GM12878 (cell line): ENCODE results near the gene CAMK2D. TPM values are rescaled to one million over a fixed set of nuclear protein-coding genes. Genes with fewer than 3 reads are reported as not detected.

Experiments
- ATAC-seq: fragments of 200-7000 bp; cut with Tn5 transposase; 3 replicates; pipeline ENCODE4 v1.9.1; 2020; ENCODE audit warnings: mild to moderate bottlenecking, moderate library complexity
- BruUV-seq: library from RNA; stranded (reverse); fragments of 400-500 nt; replicated peaks from 2 replicates; lab custom pipeline; 2021; lab: Mats Ljungman, UMichigan
- CTCF ChIA-PET: fragments of 300-600 bp; sonication (Branson Sonifier 250); formaldehyde crosslinking; extraction: SDS; loops from one replicate; lab custom pipeline; 2021; ENCODE audit warnings: inconsistent platforms; lab: Yijun Ruan, JAX
- POLR2A ChIA-PET: fragments of 350-600 bp; formaldehyde crosslinking; extraction: SDS; loops from one replicate; lab custom pipeline; 2021; ENCODE audit warnings: inconsistent platforms; lab: Charles Lee
- RAD21 ChIA-PET: fragments of 300-600 bp; sonication (Branson Sonifier 250); formaldehyde crosslinking; loops from one replicate; lab custom pipeline; 2023; ENCODE audit warnings: antibody characterized with exemption; ENCODE audit not compliant: unreplicated experiment; lab: Charles Lee
- SMC1A ChIA-PET: fragments of 300-600 bp; sonication (Branson Sonifier 250); formaldehyde crosslinking; loops from one replicate; lab custom pipeline; 2023; ENCODE audit not compliant: unreplicated experiment, uncharacterized antibody; lab: Charles Lee
- DNase-seq: peaks from one replicate; pipeline ENCODE4 v3.0.0-alpha.2; 2011; ENCODE audit warnings: low read depth, low spot score
- FAIRE-seq: peaks from 3 replicates; lab custom pipeline; 2011; peaks lifted over from hg19 to GRCh38; lab: Jason Lieb, UNC
- H2AFZ ChIP-seq: 2 replicates; pipeline ENCODE4 v1.6.0; 2011; ENCODE audit warnings: low read depth, low read length, control low read depth; ENCODE audit not compliant: control insufficient read depth
- H3K27ac ChIP-seq: 2 replicates; pipeline ENCODE4 v1.5.1; 2011; ENCODE audit warnings: control low read depth; ENCODE audit not compliant: control insufficient read depth, insufficient read depth
- H3K27me3 ChIP-seq, 2 experiments: replicated peaks in 1 of 2; 2 replicates each; pipeline versions ENCODE4 v1.6.0 to v1.6.1; 2011; ENCODE audit warnings: low read length in 1 of 2; ENCODE audit not compliant: control insufficient read depth in 2 of 2, insufficient read depth in 2 of 2
- H3K36me3 ChIP-seq, 2 experiments: 2 replicates each; pipeline ENCODE4 v1.5.1; 2011; ENCODE audit warnings: low read length in 1 of 2; ENCODE audit not compliant: control insufficient read depth in 2 of 2, insufficient read depth in 2 of 2
- H3K4me1 ChIP-seq: 2 replicates; pipeline ENCODE4 v1.6.1; 2011; ENCODE audit warnings: mild to moderate bottlenecking, low read length, moderate library complexity, mixed read lengths; ENCODE audit not compliant: control insufficient read depth, insufficient read depth
- H3K4me2 ChIP-seq: 2 replicates; pipeline ENCODE4 v1.6.0; 2011; ENCODE audit warnings: control low read depth; ENCODE audit not compliant: control insufficient read depth, insufficient read depth
- H3K4me3 ChIP-seq: fragments of 200-600 bp; sonication (generic); 2 replicates; pipeline ENCODE4 v1.5.1; 2016
- H3K79me2 ChIP-seq: 2 replicates; pipeline ENCODE4 v1.6.0; 2011; ENCODE audit warnings: low read length; ENCODE audit not compliant: control insufficient read depth, insufficient read depth
- H3K9ac ChIP-seq: 2 replicates; pipeline ENCODE4 v1.8.0; 2011; ENCODE audit warnings: low read length, control low read depth, mixed read lengths; ENCODE audit not compliant: control insufficient read depth, insufficient read depth
- H3K9me3 ChIP-seq: replicated peaks from 3 replicates; pipeline ENCODE4 v1.5.1; 2011; ENCODE audit warnings: mild to moderate bottlenecking, low read length; ENCODE audit not compliant: control insufficient read depth, insufficient read depth
- H4K20me1 ChIP-seq: 2 replicates; pipeline ENCODE4 v1.6.0; 2011; ENCODE audit not compliant: control insufficient read depth, insufficient read depth
- ATF2 ChIP-seq: IDR thresholded peaks from 2 replicates; pipeline ENCODE4 v1.6.1; 2012; ENCODE audit warnings: low read length, inconsistent platforms
- CHD4 ChIP-seq: fragments of 200-600 bp; sonication (generic); IDR thresholded peaks from 2 replicates; pipeline ENCODE4 v1.6.1; 2016; ENCODE audit warnings: mild to moderate bottlenecking
- CUX1 ChIP-seq: IDR thresholded peaks from 2 replicates; pipeline ENCODE4 v1.6.1; 2012; ENCODE audit warnings: improper control_type of control experiment, low read depth, low read length; ENCODE audit not compliant: insufficient replicate concordance
- EED ChIP-seq: sonication (generic); IDR thresholded peaks from 2 replicates; pipeline ENCODE4 v1.6.1; 2016; ENCODE audit warnings: antibody characterized with exemption, low read depth
- GATAD2B ChIP-seq: fragments of 450-650 bp; conservative IDR thresholded peaks from 2 replicates; pipeline ENCODE4 v1.6.1; 2017; ENCODE audit warnings: low read depth, mild to moderate bottlenecking, moderate library complexity
- MYC ChIP-seq: IDR thresholded peaks from 2 replicates; pipeline ENCODE4 v1.6.1; 2011; ENCODE audit warnings: mild to moderate bottlenecking, low read length, moderate library complexity, inconsistent platforms; ENCODE audit not compliant: insufficient read depth, insufficient replicate concordance, insufficient read length, severe bottlenecking
- RBBP5 ChIP-seq: fragments of 200-600 bp; sonication (generic); conservative IDR thresholded peaks from 2 replicates; pipeline ENCODE4 v1.6.1; 2016
- SPI1 ChIP-seq: IDR thresholded peaks from 2 replicates; pipeline ENCODE4 v1.6.1; 2011; ENCODE audit warnings: low read depth, mild to moderate bottlenecking, low read length, moderate library complexity, borderline replicate concordance; ENCODE audit not compliant: insufficient read depth
- SREBF1 ChIP-seq: IDR thresholded peaks from 2 replicates; pipeline ENCODE4 v1.6.1; 2012; ENCODE audit warnings: mild to moderate bottlenecking, low read length
- STAT3 ChIP-seq: IDR thresholded peaks from 2 replicates; pipeline ENCODE4 v1.6.1; 2011; ENCODE audit warnings: low read depth, low read length, improper control_type of control experiment
- WGBS: methylation state at CpG from one replicate; pipeline ENCODE4 v1.1.6; 2016; ENCODE audit warnings: low lambda C conversion rate; ENCODE audit not compliant: insufficient replicate concordance, insufficient coverage; ENCODE audit errors: missing lambda C conversion rate; 5-methylcytosine and 5-hydroxymethylcytosine counted together
- in situ Hi-C: fragments of 300-500 bp; cut with MboI; formaldehyde crosslinking; loops from 9 replicates; pipeline ENCODE4 v1.14.3; 2018; ENCODE audit warnings: mixed read lengths
- intact Hi-C: fragments of 100-400 bp; cut with micrococcal nuclease; formaldehyde crosslinking; loops from one replicate; pipeline ENCODE4 v1.14.2; 2022; ENCODE audit not compliant: unreplicated experiment
- polyA plus RNA-seq, 11 experiments: library from polyadenylated mRNA; depleted of rRNA in 4 of 11; unstranded in 6 of 11; stranded (reverse) in 5 of 11; fragments of >200 nt; fragmentation: Nextera tagmentation in 4 of 11; fragmentation: Illumina TruSeq in 1 of 11; extraction: Ambion mirVana in 4 of 11; extraction: Trizol in 1 of 11; gene quantifications; 1 replicate in 1 of 11; 2 replicates in 10 of 11; pipeline versions ENCODE4 v1.2.1 to v1.2.3, GENCODE V29; 2011 to 2016; ENCODE audit warnings: inconsistent platforms in 2 of 11, missing spikeins in 2 of 11, low read depth in 1 of 11
- total RNA-seq, 4 experiments: library from RNA; depleted of rRNA in 3 of 4; stranded (reverse); fragments of >200 nt in 3 of 4; fragmentation: Illumina TruSeq in 1 of 4; extraction: Trizol in 1 of 4; gene quantifications; 2 replicates each; pipeline versions ENCODE4 v1.2.1 to v1.2.3, GENCODE V29; 2013 to 2021

CAMK2D gene
- total and polyA plus RNA-seq, 10 of the 15 experiments (the other 5 are each of a cell fraction or from before 2014, with no cell fraction given) = 6.9 to 88.5 (median 12.9) TPM

GRCh38 chr4:113697429-113697828 is 64.1 kb downstream of the CAMK2D start (continued):
- TF ChIP-seq CUX1 (no peak), STAT3 (no peak)
- TF ChIP-seq, all 136 proteins: peak for 0

- Histone ChIP-seq H3K4me3 (no peak overlapping the region), H3K4me1 (peaks cover 10% of the 10 kb centered on the region; the same call in 1 of the 2 replicates), H3K27ac (no peak overlapping the region), H2AFZ (no peak overlapping the region), H3K9me3 (no peaks in the 10 kb centered on the region), H3K4me2 (no peak overlapping the region), H3K36me3 (no peaks in the 10 kb centered on the region; a peak in 2 of 4 replicates), H3K27me3 (no peaks in the 10 kb centered on the region), H3K79me2 (peaks cover 25% of the 10 kb centered on the region), H4K20me1 (no peaks in the 10 kb centered on the region), H3K9ac (no peak overlapping the region)
- ChIA-PET SMC1A (interaction anchor here (0.9 to 3.9 kb wide), 13 partner anchors 9 to 148 kb away, joined by 3 to 22 read pairs (median 4); no protein-coding TSS in a partner anchor), RAD21 (interaction anchor here (0.9 kb wide), 1 partner anchor 55 kb away, joined by 3 read pairs; no protein-coding TSS in a partner anchor), POLR2A (interaction anchor here (1.1 to 2.0 kb wide), 4 partner anchors 10 to 134 kb away, joined by 3 to 5 read pairs (median 4); no protein-coding TSS in a partner anchor), CTCF (interaction anchor here (0.5 to 1.5 kb wide), 6 partner anchors 9 to 1897 kb away, joined by 3 to 6 read pairs (median 3); no protein-coding TSS in a partner anchor)
- DNase-seq = no peak
- 98% methylated on average over 3 of the region's 3 CpGs for WGBS
- BruUV-seq = no TSS peak
- TF ChIP-seq GATAD2B = no peak
- TF ChIP-seq ATF2 = no peak
- no peak for TF ChIP-seq CHD4
- TF ChIP-seq RBBP5 = no peak
- TF ChIP-seq SREBF1 = no peak
- no peak for TF ChIP-seq SPI1
- TF ChIP-seq EED = no peak
- no peak for TF ChIP-seq MYC
- no peak for FAIRE-seq
- in situ Hi-C loops = no loop called here
- intact Hi-C loops = no loop called here
- no peak for ATAC-seq
These were observed 66.0 kb downstream of the CAMK2D start for GRCh38 chr4:113695328-113696169.
